Endothelial cell of umbilical vein (primary cell): ENCODE data around the gene CD86. TPM values are rescaled to one million over a fixed set of nuclear protein-coding genes. Genes with fewer than 3 reads are reported as not detected.

Source experiments
- BruUV-seq: library from RNA; stranded (reverse); fragments of 400-500 nt; replicated peaks from 2 replicates; lab custom pipeline; 2021; lab: Mats Ljungman, UMichigan
- CTCF ChIA-PET: fragments of 300-600, 350-600 bp; sonication (Branson Sonifier 250); formaldehyde crosslinking; loops from one replicate; lab custom pipeline; 2021; ENCODE audit warnings: antibody characterized with exemption, inconsistent platforms; lab: Charles Lee
- POLR2A ChIA-PET: fragments of 300-600, 350-600 bp; sonication (Branson Sonifier 250); formaldehyde crosslinking; loops from one replicate; lab custom pipeline; 2021; ENCODE audit warnings: antibody characterized with exemption, inconsistent platforms; lab: Charles Lee
- DNase-seq: peaks from one replicate; pipeline ENCODE4 v3.0.0-alpha.2; 2011; ENCODE audit warnings: low read depth, low spot score
- FAIRE-seq: peaks from 2 replicates; lab custom pipeline; 2011; peaks lifted over from hg19 to GRCh38; lab: Jason Lieb, UNC
- H2AFZ ChIP-seq: 2 replicates; pipeline ENCODE4 v1.6.0; 2012; ENCODE audit warnings: low read depth, low read length, control low read depth, inconsistent platforms
- H3K27ac ChIP-seq: 2 replicates; pipeline ENCODE4 v1.5.1; 2011; ENCODE audit warnings: low read depth, mild to moderate bottlenecking, control low read depth, low read length, moderate library complexity; ENCODE audit not compliant: insufficient read depth
- H3K27me3 ChIP-seq, 2 experiments: 2 replicates each; pipeline versions ENCODE4 v1.6.0 to v1.6.1; 2011; ENCODE audit warnings: low read length in 2 of 2, mixed read lengths in 1 of 2; ENCODE audit not compliant: control insufficient read depth in 2 of 2, insufficient read depth in 2 of 2
- H3K36me3 ChIP-seq, 2 experiments: 2 replicates in 1 of 2; 3 replicates in 1 of 2; pipeline ENCODE4 v1.5.1; 2011; ENCODE audit warnings: low read length in 2 of 2, mild to moderate bottlenecking in 1 of 2, moderate library complexity in 1 of 2; ENCODE audit not compliant: control insufficient read depth in 2 of 2, insufficient read depth in 2 of 2; ENCODE audit errors: extremely low read depth in 1 of 2
- H3K4me1 ChIP-seq: 3 replicates; pipeline ENCODE4 v1.5.1; 2011; ENCODE audit warnings: mild to moderate bottlenecking, low read length; ENCODE audit not compliant: control insufficient read depth, insufficient read depth; ENCODE audit errors: extremely low read depth
- H3K4me2 ChIP-seq: 2 replicates; pipeline ENCODE4 v1.6.1; 2011; ENCODE audit warnings: low read length, control low read depth, mixed read lengths; ENCODE audit not compliant: insufficient read depth
- H3K4me3 ChIP-seq, 3 experiments: fragments of 200-600 bp in 1 of 3; sonication (generic), shearing (Covaris generic) in 1 of 3; replicated peaks in 1 of 3; 2 replicates each; pipeline ENCODE4 v1.5.1; 2011 to 2016; ENCODE audit warnings: control low read depth in 3 of 3, low read length in 3 of 3, mild to moderate bottlenecking in 2 of 3, inconsistent platforms in 1 of 3, low read depth in 1 of 3, moderate library complexity in 1 of 3; ENCODE audit not compliant: insufficient read depth in 1 of 3
- H3K79me2 ChIP-seq: 2 replicates; pipeline ENCODE4 v1.6.0; 2012; ENCODE audit warnings: low read length, inconsistent platforms; ENCODE audit not compliant: control insufficient read depth, insufficient read depth
- H3K9ac ChIP-seq: replicated peaks from 2 replicates; pipeline ENCODE3; 2011; ENCODE audit warnings: low read length, control low read depth; ENCODE audit not compliant: insufficient read depth; ENCODE audit errors: extremely low read depth
- H3K9me1 ChIP-seq: replicated peaks from 3 replicates; pipeline ENCODE4 v1.6.0; 2011; ENCODE audit warnings: mild to moderate bottlenecking, low read length; ENCODE audit not compliant: control insufficient read depth, insufficient read depth; ENCODE audit errors: extremely low read depth
- H3K9me3 ChIP-seq: replicated peaks from 2 replicates; pipeline ENCODE4 v1.5.1; 2012; ENCODE audit warnings: low read length, inconsistent platforms; ENCODE audit not compliant: control insufficient read depth, insufficient read depth
- H4K20me1 ChIP-seq: replicated peaks from 2 replicates; pipeline ENCODE3; 2011; ENCODE audit warnings: mild to moderate bottlenecking, low read length; ENCODE audit not compliant: control insufficient read depth, insufficient read depth; ENCODE audit errors: extremely low read depth
- EZH2 ChIP-seq: IDR thresholded peaks from 2 replicates; pipeline ENCODE4 v1.6.1; 2012; ENCODE audit warnings: borderline replicate concordance, low read depth, mild to moderate bottlenecking, moderate library complexity, low read length, inconsistent platforms; ENCODE audit not compliant: severe bottlenecking
- FOS ChIP-seq: IDR thresholded peaks from 2 replicates; pipeline ENCODE4 v1.6.1; 2011; ENCODE audit warnings: mild to moderate bottlenecking, low read length, moderate library complexity, borderline replicate concordance; ENCODE audit not compliant: insufficient read depth
- GATA2 ChIP-seq: IDR thresholded peaks from 2 replicates; pipeline ENCODE4 v1.7.0; 2011; ENCODE audit warnings: low read depth, mild to moderate bottlenecking, moderate library complexity, mixed read lengths, low read length; ENCODE audit not compliant: insufficient read length, insufficient read depth
- JUN ChIP-seq: IDR thresholded peaks from 2 replicates; pipeline ENCODE4 v1.6.1; 2011; ENCODE audit warnings: borderline replicate concordance, low read depth; ENCODE audit not compliant: insufficient read length, insufficient read depth
- MAX ChIP-seq: IDR thresholded peaks from 2 replicates; pipeline ENCODE4 v1.6.1; 2011; ENCODE audit not compliant: insufficient read depth, insufficient read length
- MYC ChIP-seq: IDR thresholded peaks from one replicate; pipeline ENCODE4 v1.6.1; 2011; ENCODE audit warnings: mild to moderate bottlenecking, low read depth, low read length
- POLR2A ChIP-seq: IDR thresholded peaks from 2 replicates; pipeline ENCODE4 v1.6.1; 2012; ENCODE audit warnings: low read depth, mild to moderate bottlenecking, control low read depth, low read length
- POLR2AphosphoS5 ChIP-seq: IDR thresholded peaks from 2 replicates; pipeline ENCODE4 v1.6.1; 2012; ENCODE audit warnings: low read depth, mild to moderate bottlenecking, control low read depth, low read length, moderate library complexity; ENCODE audit not compliant: insufficient read depth
- dilution Hi-C: fragments of 300-500 bp; cut with MboI; formaldehyde crosslinking; loops from one replicate; pipeline ENCODE4 v1.15.0; 2019; ENCODE audit warnings: low sequenced_read_pairs; ENCODE audit not compliant: extremely low pct_ligation_motif_present
- intact Hi-C: fragments of 100-400 bp; cut with micrococcal nuclease; formaldehyde crosslinking; loops from one replicate; pipeline ENCODE4 v1.10.0; 2022
- polyA plus RNA-seq, 4 experiments: library from polyadenylated mRNA; depleted of rRNA in 3 of 4; stranded (reverse) in 3 of 4; unstranded in 1 of 4; fragments of >200 nt; gene quantifications; 2 replicates each; pipeline versions ENCODE4 v1.2.1 to v1.2.3, GENCODE V29; 2011 to 2012; ENCODE audit warnings: missing spikeins in 1 of 4
- total RNA-seq: library from RNA; stranded (reverse); gene quantifications from 2 replicates; pipeline ENCODE4 v1.2.3, GENCODE V29; 2021
- TF ChIP-seq, protein P1 (sequence below), 2 donors: IDR thresholded peaks; 1 replicate in 1 of 2; 2 replicates in 1 of 2; pipeline ENCODE4 v1.5.1; 2011; ENCODE audit warnings: low read length in 2 of 2, mild to moderate bottlenecking in 2 of 2, moderate library complexity in 2 of 2, control low read depth in 1 of 2, inconsistent platforms in 1 of 2, low read depth in 1 of 2; ENCODE audit not compliant: insufficient read depth in 1 of 2; ENCODE audit errors: extremely low read depth in 1 of 2

Gene CD86
- total and polyA plus RNA-seq, 2 donors (not counting 3 experiments of a cell fraction or from before 2014, with no cell fraction given), result not detected

- FAIRE-seq (no peak), DNase-seq (no peak)
- Histone ChIP-seq H2AFZ (no peak overlapping the region), H4K20me1 (no peaks in the 10 kb centered on the region), H3K4me3 (no peak overlapping the region), H3K36me3 (no peaks in the 10 kb centered on the region), H3K4me1 (no peaks in the 10 kb centered on the region), H3K9ac (no peak overlapping the region), H3K4me2 (no peak overlapping the region), H3K27ac (no peak overlapping the region), H3K27me3 (no peaks in the 10 kb centered on the region), H3K79me2 (no peaks in the 10 kb centered on the region), H3K9me1 (no peaks in the 10 kb centered on the region), H3K9me3 (no peaks in the 10 kb centered on the region)
- BruUV-seq, result no TSS peak
- TF ChIP-seq MAX (no peak), MYC (no peak), POLR2A (no peak), JUN (no peak), FOS (no peak), POLR2AphosphoS5 (no peak), EZH2 (no peak), GATA2 (no peak)
- TF ChIP-seq, protein P1, sequence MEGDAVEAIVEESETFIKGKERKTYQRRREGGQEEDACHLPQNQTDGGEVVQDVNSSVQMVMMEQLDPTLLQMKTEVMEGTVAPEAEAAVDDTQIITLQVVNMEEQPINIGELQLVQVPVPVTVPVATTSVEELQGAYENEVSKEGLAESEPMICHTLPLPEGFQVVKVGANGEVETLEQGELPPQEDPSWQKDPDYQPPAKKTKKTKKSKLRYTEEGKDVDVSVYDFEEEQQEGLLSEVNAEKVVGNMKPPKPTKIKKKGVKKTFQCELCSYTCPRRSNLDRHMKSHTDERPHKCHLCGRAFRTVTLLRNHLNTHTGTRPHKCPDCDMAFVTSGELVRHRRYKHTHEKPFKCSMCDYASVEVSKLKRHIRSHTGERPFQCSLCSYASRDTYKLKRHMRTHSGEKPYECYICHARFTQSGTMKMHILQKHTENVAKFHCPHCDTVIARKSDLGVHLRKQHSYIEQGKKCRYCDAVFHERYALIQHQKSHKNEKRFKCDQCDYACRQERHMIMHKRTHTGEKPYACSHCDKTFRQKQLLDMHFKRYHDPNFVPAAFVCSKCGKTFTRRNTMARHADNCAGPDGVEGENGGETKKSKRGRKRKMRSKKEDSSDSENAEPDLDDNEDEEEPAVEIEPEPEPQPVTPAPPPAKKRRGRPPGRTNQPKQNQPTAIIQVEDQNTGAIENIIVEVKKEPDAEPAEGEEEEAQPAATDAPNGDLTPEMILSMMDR (IDR thresholded peaks at IDR 0.05; ENCODE audit: extremely low read depth in 1 of 2, insufficient read depth in 1 of 2, low read depth in 1 of 2, low read length in 2 of 2), result no peak
- dilution Hi-C loops (no loop called here), intact Hi-C loops (no loop called here)
- CTCF ChIA-PET, result interaction anchor here (0.6 kb wide), 1 partner anchor 256 kb away, joined by 3 read pairs; no protein-coding TSS in a partner anchor
- POLR2A ChIA-PET, result no interaction called here
Observed at GRCh38 chr3:122058294-122058693, 3.1 kb downstream of the CD86 start.
